Osteoblast (primary cell): ENCODE measurements around the gene USP28. TPM values are rescaled to one million over a fixed set of nuclear protein-coding genes. Genes with fewer than 3 reads are reported as not detected.
"Not testable (repeated sequence)": the region's sequence is repeated elsewhere in the genome, so short reads cannot be mapped to it uniquely, and the experiment has no call there.

ENCODE experiments used
- DNase-seq: peaks from one replicate; pipeline ENCODE4 v3.0.0; 2011; ENCODE audit warnings: low spot score, mixed read lengths; ENCODE audit not compliant: insufficient read length; ENCODE audit errors: missing footprints
- H2AFZ ChIP-seq: 2 replicates; pipeline ENCODE4 v1.6.0; 2011; ENCODE audit warnings: mild to moderate bottlenecking, low read length
- H3K27ac ChIP-seq: 2 replicates; pipeline ENCODE4 v1.5.1; 2011; ENCODE audit warnings: mild to moderate bottlenecking, low read depth, low read length, moderate library complexity
- H3K27me3 ChIP-seq: 2 replicates; pipeline ENCODE4 v1.6.0; 2012; ENCODE audit warnings: mild to moderate bottlenecking, control low read depth, inconsistent platforms, low read length, moderate library complexity; ENCODE audit not compliant: insufficient read depth
- H3K36me3 ChIP-seq: 2 replicates; pipeline ENCODE4 v1.5.1; 2011; ENCODE audit warnings: mild to moderate bottlenecking, low read length, control low read depth, moderate library complexity; ENCODE audit not compliant: insufficient read depth
- H3K4me1 ChIP-seq: 2 replicates; pipeline ENCODE4 v1.5.1; 2011; ENCODE audit warnings: mild to moderate bottlenecking, low read length, control low read depth, moderate library complexity; ENCODE audit not compliant: insufficient read depth
- H3K4me2 ChIP-seq: 2 replicates; pipeline ENCODE4 v1.6.0; 2011; ENCODE audit warnings: mild to moderate bottlenecking, low read length; ENCODE audit not compliant: insufficient read depth
- H3K4me3 ChIP-seq: fragments of 200-600 bp; sonication (generic); 3 replicates; pipeline ENCODE4 v1.5.1; 2012; ENCODE audit warnings: mild to moderate bottlenecking, low read length, inconsistent platforms; ENCODE audit not compliant: insufficient read depth
- H3K79me2 ChIP-seq: 2 replicates; pipeline ENCODE4 v1.6.0; 2012; ENCODE audit warnings: mild to moderate bottlenecking, low read length, control low read depth, inconsistent platforms; ENCODE audit not compliant: insufficient read depth
- H3K9me3 ChIP-seq: 2 replicates; pipeline ENCODE4 v1.5.1; 2011; ENCODE audit warnings: low read depth, low read length, control low read depth
- H4K20me1 ChIP-seq: 2 replicates; pipeline ENCODE4 v1.6.0; 2012; ENCODE audit warnings: mild to moderate bottlenecking, low read length, control low read depth; ENCODE audit not compliant: insufficient read depth
- CTCF ChIP-seq: IDR thresholded peaks from 2 replicates; pipeline ENCODE4 v1.5.1; 2011; ENCODE audit warnings: mild to moderate bottlenecking, low read depth, low read length, moderate library complexity; ENCODE audit errors: extremely low read depth
- total RNA-seq: library from RNA; depleted of rRNA; stranded (reverse); fragments of >200 nt; gene quantifications from 2 replicates; pipeline ENCODE4 v1.2.3, GENCODE V29; 2012

USP28 gene
- total RNA-seq: 21.8 and 31.5 TPM in 2 replicates

- H3K4me2 ChIP-seq: peak within 1 kb of the TSS; percentile 88
- TF ChIP-seq CTCF: no peak
- peaks cover 5% of the 10 kb centered on the region for H3K4me1 ChIP-seq
- peak within 1 kb of the TSS; percentile 79 for H3K4me3 ChIP-seq
- H3K27me3 ChIP-seq: no peaks in the 10 kb centered on the region
- H3K79me2 ChIP-seq: peaks cover 9% of the 10 kb centered on the region
- H3K36me3 ChIP-seq: no peaks in the 10 kb centered on the region
- peak within 1 kb of the TSS; percentile 95 for H2AFZ ChIP-seq
- peak within 1 kb of the TSS; percentile 91 for H3K27ac ChIP-seq
- H4K20me1 ChIP-seq: peaks cover 6% of the 10 kb centered on the region
- DNase-seq: peak; percentile 99
- H3K9me3 ChIP-seq: no peaks in the 10 kb centered on the region
Observed at GRCh38 chr11:113875234-113876073, at the start of gene USP28. TSS of gene USP28 (minus strand) at chr11:113875572. CDS start at chr11:113875501, 71 bp downstream.

- Histone ChIP-seq H3K4me2 (no peak overlapping the region), H2AFZ (no peak overlapping the region), H3K27ac (no peak overlapping the region), H3K27me3 (no peaks in the 10 kb centered on the region), H3K36me3 (no peaks in the 10 kb centered on the region), H3K9me3 (no peaks in the 10 kb centered on the region), H3K4me3 (no peak overlapping the region), H3K79me2 (no peaks in the 10 kb centered on the region), H3K4me1 (no peaks in the 10 kb centered on the region), H4K20me1 (no peaks in the 10 kb centered on the region)
- no peak for TF ChIP-seq CTCF
- no peak for DNase-seq
Observed at GRCh38 chr11:113923572-113923971, 48.2 kb upstream of the USP28 start.

GRCh38 chr11:113911491-113911890, 36.1 kb upstream of the USP28 start:
- H3K27ac ChIP-seq, DNase-seq, H2AFZ ChIP-seq, H3K4me1 ChIP-seq, H3K36me3 ChIP-seq, H3K4me2 ChIP-seq, H3K4me3 ChIP-seq, H3K9me3 ChIP-seq, H4K20me1 ChIP-seq, H3K79me2 ChIP-seq: not testable (repeated sequence)
- H3K27me3 ChIP-seq: peaks cover 22% of the 10 kb centered on the region

- Histone ChIP-seq H3K4me3 (no peak overlapping the region), H2AFZ (no peak overlapping the region), H3K79me2 (no peaks in the 10 kb centered on the region), H3K36me3 (no peaks in the 10 kb centered on the region), H3K9me3 (no peaks in the 10 kb centered on the region), H3K27me3 (peaks cover 27% of the 10 kb centered on the region), H4K20me1 (no peaks in the 10 kb centered on the region), H3K27ac (no peak overlapping the region), H3K4me2 (no peak overlapping the region), H3K4me1 (no peaks in the 10 kb centered on the region)
- no peak for TF ChIP-seq CTCF
- no peak for DNase-seq
Observed at GRCh38 chr11:113908098-113908497, 32.7 kb upstream of the USP28 start.
